NCI-H510A treated with DMSO at 0.1 percent for 48 hours (cell line): ENCODE results near the gene RET.

Experiments
- DNase-seq: peaks from one replicate; lab custom pipeline; 2025; lab: John Stamatoyannopoulos, UW

The RET gene

DNA sequence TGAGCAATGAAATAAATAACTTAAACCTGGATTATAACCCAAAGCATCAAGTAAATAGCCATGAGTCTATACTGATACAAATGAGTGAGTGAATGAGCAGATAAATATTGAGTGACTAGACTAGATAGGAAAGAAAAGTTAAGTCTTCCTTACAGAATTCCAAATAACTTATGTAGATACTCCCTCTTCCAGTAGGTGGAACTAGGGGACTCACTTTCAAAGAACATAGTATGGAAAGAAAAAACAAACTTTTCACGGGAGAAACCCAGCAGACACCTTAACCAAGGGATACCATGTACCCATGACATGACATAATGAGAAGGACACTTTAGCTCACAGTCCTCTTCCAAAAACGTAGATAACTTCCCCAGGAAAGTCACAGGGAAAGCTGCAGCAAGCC is 93.6 kb downstream of the RET start:
- DNase-seq, result no peak

DNA sequence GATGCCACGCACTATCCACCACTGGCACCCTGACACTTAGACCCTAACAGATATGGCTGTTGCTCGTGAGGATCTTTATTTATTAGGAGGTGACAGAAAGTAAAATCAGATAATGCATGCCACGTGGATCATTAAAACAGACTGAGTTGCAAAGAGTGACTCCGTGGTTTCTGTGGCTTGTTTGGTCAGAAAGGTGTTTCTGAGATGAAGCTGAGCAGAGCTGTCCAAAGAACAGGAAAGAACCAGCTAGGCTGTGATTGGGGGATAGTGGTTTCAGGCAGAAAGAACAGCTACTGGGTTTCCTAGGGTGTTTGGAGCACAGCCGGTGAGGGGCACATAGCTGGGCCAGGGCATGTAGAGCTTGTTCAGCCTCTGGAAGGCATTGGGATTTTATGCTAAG is 95.8 kb downstream of the RET start:
- DNase-seq, result no peak

DNA sequence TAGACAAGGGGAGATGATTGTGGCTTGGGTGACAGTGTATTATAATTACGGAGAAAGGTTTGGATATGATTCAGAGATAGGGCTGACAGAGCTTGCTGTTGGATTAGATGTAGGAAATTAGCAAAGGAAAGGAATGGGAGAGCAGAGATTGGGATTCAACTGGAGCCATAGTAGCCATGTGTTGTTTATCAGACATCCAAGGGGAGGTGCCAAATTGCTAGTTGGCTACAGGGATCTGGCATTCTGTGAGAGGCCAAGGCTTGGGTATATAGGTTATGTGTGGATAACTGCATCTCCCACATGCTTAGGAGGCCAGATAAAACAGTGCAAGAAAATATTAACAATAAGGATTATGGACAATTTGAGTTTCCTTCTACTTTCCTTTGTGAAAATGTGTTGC is 96.3 kb downstream of the RET start:
- DNase-seq, result no peak

DNA sequence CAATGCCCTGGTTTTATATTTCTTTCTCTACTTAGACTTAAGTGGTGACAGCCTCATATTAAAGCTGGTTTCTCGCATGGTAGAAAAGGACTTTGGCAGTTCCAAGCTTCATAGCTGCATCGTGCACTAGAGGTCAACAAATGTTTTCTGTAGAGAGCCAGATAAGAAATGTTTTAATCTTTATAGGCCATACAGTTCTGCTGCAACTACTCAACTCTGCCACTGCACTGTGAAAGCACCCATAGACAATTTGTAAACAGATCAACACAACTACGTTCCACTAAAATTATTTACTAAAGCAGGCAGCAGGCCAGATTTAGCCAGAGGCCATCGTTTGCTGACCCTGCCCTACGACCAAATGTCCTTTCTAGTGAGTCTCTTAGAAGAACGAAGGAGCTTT is 98.1 kb downstream of the RET start:
- DNase-seq, result no peak

DNA sequence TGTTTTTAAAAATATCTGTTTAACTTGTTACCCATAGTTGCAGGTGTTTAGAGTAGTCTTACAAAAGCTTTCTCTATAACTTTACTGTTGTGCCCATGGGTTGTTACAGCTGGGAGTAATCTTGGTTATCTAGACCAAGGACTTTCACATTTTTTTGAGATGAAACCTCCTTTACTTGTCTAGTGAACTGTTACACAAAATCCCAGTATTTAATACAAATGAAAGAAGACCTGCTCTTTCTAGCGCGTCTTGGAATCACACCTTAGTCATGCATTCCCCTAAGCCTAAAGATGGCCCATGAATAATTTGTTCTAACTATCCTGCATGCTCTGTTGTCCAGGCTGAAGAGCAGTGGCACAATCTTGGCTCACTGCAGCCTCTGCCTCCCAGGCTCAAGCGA is 99.4 kb downstream of the RET start:
- no peak for DNase-seq

DNA sequence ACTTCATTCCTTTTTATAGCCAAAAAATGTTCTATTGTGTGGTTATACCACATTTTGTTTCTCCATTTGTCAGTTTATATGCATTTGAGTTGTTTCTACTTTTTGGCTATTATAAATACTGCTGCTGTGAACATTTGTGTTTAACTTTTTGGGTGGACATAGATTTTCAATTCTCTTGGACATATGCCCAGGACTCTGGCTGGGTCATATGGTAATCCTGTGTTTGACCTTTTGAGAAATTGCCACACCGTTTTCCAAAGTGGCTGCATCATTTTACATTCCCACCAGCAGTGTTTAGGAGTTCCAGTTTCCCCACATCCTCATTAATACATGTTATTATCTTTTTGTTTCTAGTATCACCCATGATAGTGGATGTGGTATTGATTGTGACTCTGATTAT is 100.7 kb downstream of the RET start:
- DNase-seq, result no peak
